ENCODE data around the gene ADD1.
A peak's percentile ranks its signal among the peaks of the same experiment; 100 is the strongest.
"Not testable (repeated sequence)": the region's sequence is repeated elsewhere in the genome, so short reads cannot be mapped to it uniquely, and the experiment has no call there.

Gene ADD1

DNA sequence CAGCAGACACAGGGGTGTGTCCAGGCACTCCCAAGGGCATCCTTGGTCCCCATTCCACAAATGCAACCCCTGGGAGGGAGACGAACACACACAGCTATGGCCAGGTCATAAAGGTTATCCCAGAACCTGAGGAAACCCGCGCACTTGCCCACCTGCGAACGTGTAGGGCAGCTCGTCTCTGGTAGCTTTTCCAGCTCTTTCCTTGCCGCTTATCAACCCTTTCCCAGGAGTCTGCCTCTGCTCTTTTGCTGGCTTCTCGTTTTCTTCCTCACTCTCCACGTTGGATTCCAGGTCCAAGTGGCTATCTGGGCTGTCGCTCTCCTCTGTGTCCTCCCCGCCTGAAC lies 106.1 kb downstream of the ADD1 start:
- Histone ChIP-seq H3K36me3 (ENCODE audit: control insufficient read depth, insufficient read depth, low read length) (peaks cover 54% of the 10 kb centered on the region), H3K27me3 (replicated peaks; ENCODE audit: control insufficient read depth, insufficient read depth, low read length) (no peaks in the 10 kb centered on the region), H3K4me3 (replicated peaks; ENCODE audit: low read depth, low read length) (no peak overlapping the region)
- TF ChIP-seq, protein P1, sequence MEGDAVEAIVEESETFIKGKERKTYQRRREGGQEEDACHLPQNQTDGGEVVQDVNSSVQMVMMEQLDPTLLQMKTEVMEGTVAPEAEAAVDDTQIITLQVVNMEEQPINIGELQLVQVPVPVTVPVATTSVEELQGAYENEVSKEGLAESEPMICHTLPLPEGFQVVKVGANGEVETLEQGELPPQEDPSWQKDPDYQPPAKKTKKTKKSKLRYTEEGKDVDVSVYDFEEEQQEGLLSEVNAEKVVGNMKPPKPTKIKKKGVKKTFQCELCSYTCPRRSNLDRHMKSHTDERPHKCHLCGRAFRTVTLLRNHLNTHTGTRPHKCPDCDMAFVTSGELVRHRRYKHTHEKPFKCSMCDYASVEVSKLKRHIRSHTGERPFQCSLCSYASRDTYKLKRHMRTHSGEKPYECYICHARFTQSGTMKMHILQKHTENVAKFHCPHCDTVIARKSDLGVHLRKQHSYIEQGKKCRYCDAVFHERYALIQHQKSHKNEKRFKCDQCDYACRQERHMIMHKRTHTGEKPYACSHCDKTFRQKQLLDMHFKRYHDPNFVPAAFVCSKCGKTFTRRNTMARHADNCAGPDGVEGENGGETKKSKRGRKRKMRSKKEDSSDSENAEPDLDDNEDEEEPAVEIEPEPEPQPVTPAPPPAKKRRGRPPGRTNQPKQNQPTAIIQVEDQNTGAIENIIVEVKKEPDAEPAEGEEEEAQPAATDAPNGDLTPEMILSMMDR (IDR thresholded peaks at IDR 0.05; ENCODE audit: insufficient read depth, low read length, poor library complexity, severe bottlenecking), result no peak
- DNase-seq (ENCODE audit: extremely low read depth, insufficient read length), result no peak

DNA sequence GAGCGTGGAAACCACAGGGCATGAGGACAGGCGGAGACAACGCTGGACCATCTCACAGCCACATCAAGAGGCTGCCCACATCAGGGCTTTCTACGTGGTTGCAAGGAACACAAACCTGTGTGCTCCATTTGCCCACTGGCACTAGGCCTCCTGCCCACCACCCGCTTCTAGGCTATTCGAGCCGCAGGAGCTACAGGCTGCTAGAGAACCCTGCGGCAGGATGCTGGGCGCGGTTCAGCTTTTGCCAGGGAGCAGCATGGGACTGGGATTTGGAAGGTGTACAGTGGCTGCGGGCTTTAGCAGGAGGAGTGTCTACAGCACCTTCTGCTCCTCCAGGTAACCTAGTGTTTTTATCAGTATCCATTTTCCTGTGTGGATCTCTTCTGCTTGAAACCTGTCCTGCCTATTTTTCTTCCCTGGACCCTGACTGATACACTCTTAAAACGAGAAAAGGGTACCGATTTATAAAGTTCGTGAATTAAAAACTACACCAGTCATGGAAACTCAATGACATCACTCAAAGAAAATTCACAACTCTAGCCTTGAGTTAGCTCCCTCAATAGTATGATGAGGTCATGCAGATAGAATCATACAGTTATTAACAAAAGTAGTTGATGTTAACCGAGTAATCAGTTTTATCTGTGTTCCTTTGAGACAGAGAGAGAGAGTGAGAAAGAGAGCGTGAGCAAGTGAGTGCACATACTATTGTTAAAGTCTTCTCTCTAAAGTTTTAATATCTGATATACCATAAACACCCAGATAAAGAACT lies 106.8 kb downstream of the ADD1 start:
- Histone ChIP-seq H3K36me3 (ENCODE audit: control insufficient read depth, insufficient read depth, low read length) (peaks cover 49% of the 10 kb centered on the region), H3K27me3 (replicated peaks; ENCODE audit: control insufficient read depth, insufficient read depth, low read length) (no peaks in the 10 kb centered on the region), H3K4me3 (replicated peaks; ENCODE audit: low read depth, low read length) (no peak overlapping the region)
- TF ChIP-seq, protein P1 (IDR thresholded peaks at IDR 0.05; ENCODE audit: insufficient read depth, low read length, poor library complexity, severe bottlenecking), result no peak
- DNase-seq (ENCODE audit: extremely low read depth, insufficient read length), result no peak

DNA sequence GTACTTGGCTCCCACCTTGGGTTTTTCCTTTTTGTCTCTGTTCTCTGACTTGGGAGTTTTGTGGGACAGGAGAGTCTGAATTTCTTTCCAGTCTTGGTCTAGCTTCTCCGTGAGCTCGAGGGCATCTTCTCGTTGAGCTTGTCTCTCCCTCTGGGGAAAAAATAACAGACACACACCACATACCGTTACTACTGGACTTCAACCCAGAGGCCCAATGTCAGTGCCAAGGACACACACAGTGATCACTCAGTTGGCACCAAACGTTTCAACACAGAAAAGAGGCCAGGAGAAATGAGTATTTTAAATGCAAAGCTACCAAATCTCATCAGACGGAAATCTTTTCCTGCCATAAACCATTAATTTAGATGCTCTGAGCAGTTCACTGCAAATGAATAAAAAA lies 109.9 kb downstream of the ADD1 start:
- peaks cover 41% of the 10 kb centered on the region for H3K36me3 ChIP-seq (ENCODE audit: control insufficient read depth, insufficient read depth, low read length)
- no peaks in the 10 kb centered on the region for H3K27me3 ChIP-seq (replicated peaks; ENCODE audit: control insufficient read depth, insufficient read depth, low read length)

DNA sequence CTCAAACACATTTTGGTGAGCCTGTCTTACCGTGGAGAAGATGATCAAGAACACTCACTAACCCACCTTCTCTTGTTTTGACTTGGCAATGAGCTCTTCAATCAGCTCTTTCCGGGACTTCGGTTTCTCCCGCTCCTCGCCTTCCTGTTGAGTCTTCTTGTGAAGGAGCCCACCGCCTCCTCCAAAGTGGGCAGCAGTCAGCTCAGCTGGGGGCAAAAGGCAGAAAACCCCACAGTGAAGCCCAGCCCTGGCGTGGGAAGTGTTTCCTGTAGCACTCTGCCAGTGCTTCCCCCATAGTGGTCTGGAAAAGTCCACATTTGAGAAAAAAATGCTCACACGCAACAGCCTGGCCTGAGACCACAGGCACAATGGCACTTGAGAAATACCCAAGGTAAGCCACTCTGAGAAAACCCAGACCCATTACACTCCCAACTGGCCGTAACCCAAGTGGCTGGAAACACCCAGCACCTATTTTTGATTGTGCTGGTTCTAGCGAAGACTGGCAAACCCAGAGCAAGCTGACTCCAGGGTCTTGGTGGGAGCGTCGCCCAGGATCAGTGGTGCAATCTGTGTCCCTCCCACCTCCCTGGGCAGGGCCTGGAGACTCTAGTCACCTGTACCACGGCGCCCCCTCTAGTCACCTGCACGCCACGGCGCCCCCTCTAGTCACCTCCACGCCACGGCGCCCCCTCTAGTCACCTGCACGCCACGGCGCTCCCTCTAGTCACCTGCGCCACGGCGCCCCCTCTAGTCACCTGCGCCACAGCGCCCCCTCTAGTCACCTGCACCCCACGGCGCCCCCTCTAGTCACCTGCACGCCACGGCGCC lies 110.9 kb downstream of the ADD1 start:
- peak; percentile 78 for DNase-seq (ENCODE audit: extremely low read depth, insufficient read length)
- peaks cover 39% of the 10 kb centered on the region for H3K36me3 ChIP-seq (ENCODE audit: control insufficient read depth, insufficient read depth, low read length)

More for the DNA sequence above, 109.9 kb downstream of the ADD1 start:
- no peak overlapping the region for H3K4me3 ChIP-seq (replicated peaks; ENCODE audit: low read depth, low read length)
- no peak for DNase-seq (ENCODE audit: extremely low read depth, insufficient read length)
- TF ChIP-seq, protein P1 (IDR thresholded peaks at IDR 0.05; ENCODE audit: insufficient read depth, low read length, poor library complexity, severe bottlenecking), result no peak

DNA sequence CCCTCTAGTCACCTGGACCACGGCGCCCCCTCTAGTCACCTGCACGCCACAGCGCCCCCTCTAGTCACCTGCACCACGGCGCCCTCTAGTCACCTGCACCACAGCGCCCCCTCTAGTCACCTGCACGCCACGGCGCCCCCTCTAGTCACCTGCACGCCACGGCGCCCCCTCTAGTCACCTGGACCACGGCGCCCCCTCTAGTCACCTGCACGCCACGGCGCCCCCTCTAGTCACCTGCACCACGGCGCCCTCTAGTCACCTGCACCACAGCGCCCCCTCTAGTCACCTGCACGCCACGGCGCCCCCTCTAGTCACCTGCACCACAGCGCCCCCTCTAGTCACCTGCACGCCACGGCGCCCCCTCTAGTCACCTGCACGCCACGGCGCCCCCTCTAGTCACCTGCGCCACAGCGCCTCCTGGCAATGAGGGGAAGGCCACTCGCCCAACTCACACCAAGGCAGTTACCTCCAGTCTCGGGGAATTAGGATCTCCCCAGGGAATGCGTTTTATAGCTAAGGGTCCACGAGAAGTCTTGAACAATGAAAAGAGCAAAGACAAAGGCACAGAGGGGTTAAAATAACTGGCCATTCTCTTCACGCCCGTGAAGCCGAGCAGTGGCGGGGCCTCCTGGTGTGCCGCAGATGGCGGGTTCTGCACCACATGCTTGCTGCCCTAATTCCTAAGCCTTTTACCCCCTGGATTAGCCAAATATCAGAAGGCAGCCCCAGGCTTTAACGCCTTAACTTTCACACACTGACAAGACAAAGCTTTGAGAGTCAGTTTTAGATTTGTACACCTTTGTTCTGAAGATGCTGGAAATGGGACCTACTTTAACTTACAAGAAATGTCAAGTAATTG lies 111.8 kb downstream of the ADD1 start:
- H3K4me3 ChIP-seq (replicated peaks; ENCODE audit: low read depth, low read length); H3K27me3 ChIP-seq (replicated peaks; ENCODE audit: control insufficient read depth, insufficient read depth, low read length); DNase-seq (ENCODE audit: extremely low read depth, insufficient read length): not testable (repeated sequence)
- peaks cover 31% of the 10 kb centered on the region for H3K36me3 ChIP-seq (ENCODE audit: control insufficient read depth, insufficient read depth, low read length)
- TF ChIP-seq, protein P1 (IDR thresholded peaks at IDR 0.05; ENCODE audit: insufficient read depth, low read length, poor library complexity, severe bottlenecking), result peak; percentile 43

More for the DNA sequence above, 110.9 kb downstream of the ADD1 start:
- Histone ChIP-seq H3K27me3 (replicated peaks; ENCODE audit: control insufficient read depth, insufficient read depth, low read length) (no peaks in the 10 kb centered on the region), H3K4me3 (replicated peaks; ENCODE audit: low read depth, low read length) (no peak overlapping the region; the same call in 1 of the 2 replicates)
- TF ChIP-seq, protein P1 (IDR thresholded peaks at IDR 0.05; ENCODE audit: insufficient read depth, low read length, poor library complexity, severe bottlenecking), result peak; percentile 50
